Dendritic cell treated with granulocyte-macrophage colony-stimulating factor and Interleukin-4, amounts not matched to agents 40 ng/mL and 50 ng/mL, for 4 days (primary cell): ENCODE data around the gene HAND1.

Source experiments
- H3K27ac Mint-ChIP-seq: one replicate; pipeline ENCODE4 v1.8.0; 2022; ENCODE audit warnings: mild to moderate bottlenecking, mixed read lengths
- H3K27me3 Mint-ChIP-seq: one replicate; pipeline ENCODE4 v1.8.0; 2022; ENCODE audit warnings: mild to moderate bottlenecking, mixed read lengths
- H3K36me3 Mint-ChIP-seq: one replicate; pipeline ENCODE4 v1.8.0; 2022; ENCODE audit warnings: low read depth, mixed read lengths
- H3K4me1 Mint-ChIP-seq: one replicate; pipeline ENCODE4 v1.8.0; 2022; ENCODE audit warnings: low read depth, mixed read lengths
- H3K4me3 Mint-ChIP-seq: one replicate; pipeline ENCODE4 v1.8.0; 2022; ENCODE audit warnings: mild to moderate bottlenecking, moderate library complexity, mixed read lengths
- H3K9me3 Mint-ChIP-seq: one replicate; pipeline ENCODE4 v1.8.0; 2022; ENCODE audit warnings: mixed read lengths
- intact Hi-C: fragments of 100-400 bp; cut with micrococcal nuclease; formaldehyde crosslinking; loops from one replicate; pipeline ENCODE4 v1.15.0; 2022

HAND1 gene

GRCh38 chr5:154493274-154493673 lies 15.2 kb upstream of the HAND1 start:
- H3K36me3 Mint-ChIP-seq: no peaks in the 10 kb centered on the region
- H3K9me3 Mint-ChIP-seq: no peaks in the 10 kb centered on the region
- H3K4me3 Mint-ChIP-seq: no peak overlapping the region
- no peak overlapping the region for H3K27ac Mint-ChIP-seq
- intact Hi-C loops: no loop called here
- peaks cover 62% of the 10 kb centered on the region for H3K27me3 Mint-ChIP-seq
- no peaks in the 10 kb centered on the region for H3K4me1 Mint-ChIP-seq

GRCh38 chr5:154491941-154492340 lies 13.9 kb upstream of the HAND1 start:
- Mint-ChIP-seq H3K4me1 (no peaks in the 10 kb centered on the region), H3K36me3 (no peaks in the 10 kb centered on the region), H3K27me3 (peaks cover 66% of the 10 kb centered on the region), H3K27ac (no peak overlapping the region), H3K4me3 (no peak overlapping the region), H3K9me3 (no peaks in the 10 kb centered on the region)
- intact Hi-C loops: no loop called here

DNA sequence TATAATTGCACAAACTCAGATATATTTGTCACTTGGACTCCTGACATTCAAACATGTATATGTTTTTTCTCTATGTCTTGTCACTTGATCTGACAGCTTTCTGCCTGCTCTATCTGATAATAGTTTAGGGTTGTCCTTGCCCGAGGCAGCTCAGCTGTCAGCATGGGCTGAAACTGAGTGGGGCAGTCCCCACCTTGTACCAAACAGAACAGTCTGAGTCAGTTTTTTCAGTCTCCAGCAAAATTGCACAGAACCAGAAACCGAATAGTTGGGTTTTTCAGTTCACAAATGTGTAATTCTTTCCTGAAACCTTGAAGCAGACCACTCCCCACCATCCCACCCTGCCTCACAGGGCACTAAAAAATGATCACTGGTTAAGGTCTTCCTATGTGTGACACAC lies 9.5 kb upstream of the HAND1 start:
- H3K27ac Mint-ChIP-seq: no peak overlapping the region
- peaks cover 83% of the 10 kb centered on the region for H3K27me3 Mint-ChIP-seq
- intact Hi-C loops: no loop called here
- H3K4me3 Mint-ChIP-seq: no peak overlapping the region
- H3K4me1 Mint-ChIP-seq: peaks cover 11% of the 10 kb centered on the region
- H3K36me3 Mint-ChIP-seq: no peaks in the 10 kb centered on the region
- H3K9me3 Mint-ChIP-seq: no peaks in the 10 kb centered on the region

- Mint-ChIP-seq H3K27me3 (peaks cover 84% of the 10 kb centered on the region), H3K36me3 (no peaks in the 10 kb centered on the region), H3K4me3 (no peak overlapping the region), H3K9me3 (no peaks in the 10 kb centered on the region), H3K27ac (no peak overlapping the region), H3K4me1 (peaks cover 15% of the 10 kb centered on the region)
- intact Hi-C loops: no loop called here
Measured at GRCh38 chr5:154486427-154486866, 8.4 kb upstream of the HAND1 start.

DNA sequence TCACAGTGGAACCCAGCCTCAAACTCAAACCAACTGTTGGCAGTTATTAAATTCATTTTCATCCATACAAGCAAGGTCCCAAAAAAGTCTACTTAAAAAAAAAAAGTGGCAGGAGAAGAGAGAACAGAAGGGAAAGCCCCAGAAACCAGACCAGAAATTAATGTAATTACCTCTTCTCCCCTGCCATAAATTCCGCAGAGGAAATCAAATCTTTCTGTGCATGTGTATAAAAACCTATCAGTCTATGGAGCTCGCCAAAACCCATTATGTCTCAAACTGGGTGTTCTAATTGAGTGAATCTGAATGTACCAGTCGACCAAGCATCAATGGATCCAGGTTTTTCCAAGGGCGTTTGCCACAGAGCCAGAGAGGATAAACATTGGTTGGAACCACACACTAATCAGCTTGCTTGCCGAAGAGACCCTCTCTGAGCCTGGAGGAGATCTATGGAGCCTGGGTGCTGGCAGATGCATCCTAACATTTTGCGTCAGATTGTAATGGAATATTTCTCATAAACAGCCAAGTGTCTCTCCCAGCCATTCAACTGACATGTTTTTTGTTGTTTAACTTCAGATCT lies 7.9 kb upstream of the HAND1 start:
- Mint-ChIP-seq H3K27me3 (peaks cover 84% of the 10 kb centered on the region), H3K4me3 (no peak overlapping the region)
- intact Hi-C loops: no loop called here

GRCh38 chr5:154485096-154485491 lies 7.1 kb upstream of the HAND1 start:
- H3K27me3 Mint-ChIP-seq: peaks cover 87% of the 10 kb centered on the region
- intact Hi-C loops: no loop called here
- H3K4me3 Mint-ChIP-seq: no peak overlapping the region
- no peaks in the 10 kb centered on the region for H3K36me3 Mint-ChIP-seq
- H3K4me1 Mint-ChIP-seq: peaks cover 15% of the 10 kb centered on the region
- no peaks in the 10 kb centered on the region for H3K9me3 Mint-ChIP-seq
- H3K27ac Mint-ChIP-seq: no peak overlapping the region

More for the DNA sequence above, 7.9 kb upstream of the HAND1 start:
- Mint-ChIP-seq H3K36me3 (no peaks in the 10 kb centered on the region), H3K4me1 (peaks cover 15% of the 10 kb centered on the region), H3K27ac (no peak overlapping the region), H3K9me3 (no peaks in the 10 kb centered on the region)

GRCh38 chr5:154484393-154485095 lies 6.5 kb upstream of the HAND1 start:
- intact Hi-C loops: no loop called here
- Mint-ChIP-seq H3K27ac (no peak overlapping the region), H3K27me3 (peaks cover 89% of the 10 kb centered on the region), H3K4me3 (no peak overlapping the region), H3K4me1 (peaks cover 15% of the 10 kb centered on the region), H3K9me3 (no peaks in the 10 kb centered on the region), H3K36me3 (no peaks in the 10 kb centered on the region)

DNA sequence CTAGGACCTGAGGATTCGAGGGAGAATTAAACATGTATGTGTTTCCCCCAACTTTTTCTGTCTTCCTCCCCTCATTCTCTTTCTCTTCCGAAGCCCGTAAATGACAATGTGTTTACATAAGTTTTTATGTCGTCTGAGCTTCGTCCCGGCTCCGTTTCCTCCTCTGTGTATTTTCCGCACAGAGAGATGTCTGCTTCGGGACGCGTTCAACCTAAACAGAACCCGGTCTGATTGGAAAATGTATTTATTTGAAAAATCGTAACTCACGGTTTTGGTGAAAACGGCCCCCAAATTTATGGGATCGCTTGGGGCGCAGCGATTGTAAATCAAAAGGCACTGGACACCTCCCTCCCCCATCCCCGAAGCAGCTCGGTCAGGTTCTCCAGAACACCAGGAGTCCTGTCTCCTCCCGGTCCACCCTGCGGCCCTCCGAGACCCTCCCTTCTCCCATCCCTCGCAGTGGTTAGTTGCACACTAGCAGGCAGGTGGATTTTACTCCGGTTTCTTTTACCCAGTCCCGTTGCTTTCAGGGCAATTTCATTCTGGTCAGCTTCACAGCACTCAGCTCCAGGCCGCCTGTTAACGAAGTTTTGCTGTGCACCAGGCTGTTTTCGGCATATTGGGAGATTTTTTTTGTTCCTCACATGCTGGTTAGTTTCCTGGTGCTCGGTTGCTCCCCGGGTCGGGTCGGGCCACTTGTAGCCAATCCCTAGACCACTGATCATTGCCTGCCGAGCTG lies 5.8 kb upstream of the HAND1 start:
- Mint-ChIP-seq H3K4me1 (peaks cover 15% of the 10 kb centered on the region), H3K27ac (no peak overlapping the region), H3K36me3 (no peaks in the 10 kb centered on the region), H3K9me3 (no peaks in the 10 kb centered on the region), H3K4me3 (no peak overlapping the region), H3K27me3 (peaks cover 92% of the 10 kb centered on the region)
- intact Hi-C loops: no loop called here

DNA sequence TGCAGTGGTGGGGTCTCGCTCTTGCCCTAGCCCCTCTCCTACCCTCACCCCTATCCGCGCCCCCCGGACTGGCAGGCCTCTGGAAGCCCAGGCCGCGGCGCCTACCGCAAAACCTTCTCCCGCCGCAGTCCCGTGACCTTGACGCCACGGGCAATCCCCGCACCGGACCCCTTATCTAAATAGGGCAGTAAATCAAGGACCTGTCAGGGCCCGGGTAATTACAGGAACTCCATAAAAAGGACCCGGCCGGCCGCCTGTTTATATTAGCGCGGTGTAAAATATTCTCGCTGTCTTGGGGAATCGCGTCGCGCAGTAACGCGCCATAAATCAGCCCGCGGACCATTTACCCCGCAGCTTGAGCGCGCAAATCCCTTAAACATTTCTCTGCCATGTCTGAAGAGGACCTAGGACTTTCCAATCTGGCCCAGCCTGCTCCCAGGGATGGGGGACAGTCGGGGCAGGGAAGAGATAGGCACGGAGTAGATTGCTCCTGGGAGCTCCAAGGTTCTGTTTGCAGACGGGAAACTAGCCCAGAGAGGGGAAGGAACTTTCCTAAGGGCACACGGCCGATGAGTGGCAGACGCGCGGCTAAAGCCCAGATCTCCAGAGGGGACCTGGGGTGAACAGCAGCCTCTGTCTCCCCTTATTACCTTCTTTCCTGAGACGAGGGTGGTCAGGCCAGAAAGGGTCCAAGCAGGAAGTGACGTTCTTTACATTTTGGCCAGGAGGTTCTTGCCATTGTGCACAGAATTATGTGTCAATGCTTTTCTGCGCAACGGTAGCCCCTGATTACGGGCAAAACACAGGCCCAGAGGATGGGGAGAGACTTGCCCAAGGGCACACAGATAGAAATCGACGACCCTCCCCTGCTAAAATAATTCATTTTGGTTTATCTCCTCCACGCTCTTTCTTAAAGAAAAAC lies 4.8 kb upstream of the HAND1 start:
- Mint-ChIP-seq H3K9me3 (no peaks in the 10 kb centered on the region), H3K4me3 (no peak overlapping the region), H3K27ac (no peak overlapping the region), H3K4me1 (peaks cover 17% of the 10 kb centered on the region), H3K27me3 (peaks cover 98% of the 10 kb centered on the region), H3K36me3 (no peaks in the 10 kb centered on the region)
- intact Hi-C loops: no loop called here

DNA sequence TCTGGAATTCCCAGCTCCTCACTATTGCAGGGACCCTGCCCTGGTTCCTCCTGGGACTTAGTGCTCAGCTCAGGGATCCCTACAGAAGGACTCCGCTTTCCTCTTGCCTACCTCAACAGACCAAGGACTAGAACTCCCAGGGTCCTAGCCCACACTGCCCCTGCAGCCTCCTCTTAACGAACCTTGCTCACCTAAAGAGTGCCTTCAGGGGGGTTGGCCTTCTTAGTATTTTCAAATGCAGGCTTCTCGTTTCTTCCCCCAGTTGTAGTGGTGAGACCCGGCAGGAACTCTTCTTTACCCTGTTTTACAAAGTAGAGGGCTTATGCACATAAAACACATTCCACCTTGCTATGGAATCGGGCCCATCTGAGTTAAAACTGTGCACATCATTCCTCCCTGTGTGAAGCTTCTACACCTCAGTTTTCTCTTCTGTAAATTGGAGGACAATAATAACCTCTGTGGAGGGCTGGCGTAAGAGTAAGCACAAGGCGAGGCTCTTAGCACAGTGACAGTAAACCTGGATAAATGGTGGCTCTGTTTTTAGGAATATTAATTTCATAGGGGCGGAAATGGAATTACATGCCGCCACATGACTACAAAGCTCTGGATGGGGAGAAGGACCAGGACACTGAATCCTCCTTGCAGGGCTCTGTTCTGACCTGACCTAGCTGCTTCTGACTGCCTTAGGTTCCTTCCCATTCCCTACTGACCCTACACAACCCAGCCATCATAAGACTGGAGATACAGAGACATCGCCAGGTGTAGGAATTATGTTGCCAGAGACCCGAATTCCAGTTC lies 3.8 kb upstream of the HAND1 start:
- Mint-ChIP-seq H3K4me3 (no peak overlapping the region), H3K9me3 (no peaks in the 10 kb centered on the region), H3K27me3 (peaks cover 100% of the 10 kb centered on the region), H3K36me3 (no peaks in the 10 kb centered on the region), H3K4me1 (peaks cover 27% of the 10 kb centered on the region), H3K27ac (no peak overlapping the region)
- intact Hi-C loops: no loop called here

- H3K4me1 Mint-ChIP-seq: peaks cover 35% of the 10 kb centered on the region
- intact Hi-C loops: no loop called here
- peaks cover 100% of the 10 kb centered on the region for H3K27me3 Mint-ChIP-seq
- H3K9me3 Mint-ChIP-seq: no peaks in the 10 kb centered on the region
- H3K27ac Mint-ChIP-seq: no peak overlapping the region
- no peak overlapping the region for H3K4me3 Mint-ChIP-seq
- H3K36me3 Mint-ChIP-seq: no peaks in the 10 kb centered on the region
Measured at GRCh38 chr5:154480847-154481246, 2.8 kb upstream of the HAND1 start.

DNA sequence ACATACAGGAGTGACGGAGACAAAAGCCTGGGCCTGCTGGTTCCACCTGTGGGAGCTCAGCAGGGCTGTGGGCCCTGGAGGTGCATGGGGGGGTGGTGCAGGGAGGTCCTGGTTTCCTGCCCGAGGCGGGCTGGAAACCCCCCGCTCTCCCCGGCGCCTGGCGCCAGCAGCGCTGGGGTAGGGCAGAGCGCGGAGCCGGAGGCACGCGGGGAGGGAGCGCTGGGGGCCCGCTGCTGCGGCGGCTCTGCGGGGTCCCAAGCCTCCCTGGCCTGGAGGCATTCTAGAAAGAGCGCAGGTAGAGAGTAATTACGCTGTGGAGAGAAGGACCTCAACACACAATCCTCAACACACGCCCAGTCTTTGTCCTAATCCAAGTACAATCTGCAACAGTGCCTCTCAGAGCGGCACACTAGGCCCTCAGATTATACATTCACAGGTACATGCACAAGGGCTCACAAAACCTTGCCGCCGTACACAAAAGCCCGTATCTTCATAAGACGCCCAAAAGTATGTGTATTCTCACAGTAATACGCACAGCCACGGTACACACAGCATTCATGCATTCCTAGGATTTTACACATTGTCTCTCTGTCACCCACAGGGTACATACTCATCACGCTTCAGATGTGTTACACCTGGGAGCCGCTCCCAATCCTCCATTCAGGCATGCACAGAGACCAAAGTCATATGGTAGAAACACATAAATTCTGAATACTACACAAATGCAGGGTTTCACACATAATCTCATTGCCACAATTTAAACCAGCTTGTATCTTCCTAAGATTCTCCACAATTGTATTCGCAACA lies 2.1 kb upstream of the HAND1 start:
- H3K27ac Mint-ChIP-seq: no peak overlapping the region
- H3K9me3 Mint-ChIP-seq: no peaks in the 10 kb centered on the region
- H3K27me3 Mint-ChIP-seq: peaks cover 100% of the 10 kb centered on the region
- peaks cover 42% of the 10 kb centered on the region for H3K4me1 Mint-ChIP-seq
- intact Hi-C loops: no loop called here
- no peak overlapping the region for H3K4me3 Mint-ChIP-seq
- H3K36me3 Mint-ChIP-seq: no peaks in the 10 kb centered on the region
